ENCODE results near the gene CNOT6L. TPM values are rescaled to one million over a fixed set of nuclear protein-coding genes. Genes with fewer than 3 reads are reported as not detected.

The CNOT6L gene
- polyA plus RNA-seq, 1 of the 3 experiments (the other 2 are of a cell fraction) = 2.8 TPM

- H3K27ac ChIP-seq (ENCODE audit: low read depth in 2 of 2, low read length in 1 of 2) = no peak overlapping the region
- no peaks in the 10 kb centered on the region for H3F3A ChIP-seq (replicated peaks; ENCODE audit: insufficient read depth)
- H3K4me2 ChIP-seq = no peak overlapping the region
- H3K4me1 ChIP-seq (ENCODE audit: control insufficient read depth in 1 of 2, insufficient read depth in 2 of 2, low read depth in 1 of 2, low read length in 1 of 2) = no peaks in the 10 kb centered on the region
- no peaks in the 10 kb centered on the region for H3K36me3 ChIP-seq (replicated peaks in 1 of 2; ENCODE audit: control insufficient read depth in 1 of 2, insufficient read depth in 2 of 2, low read length in 1 of 2)
- 82% methylated on average over 2 of the region's 2 CpGs for WGBS (ENCODE audit: low lambda C conversion rate)
- no peak for TF ChIP-seq IRF3 (IDR thresholded peaks at IDR 0.05; ENCODE audit: low read depth, low read length)
- no peak for DNase-seq
- no peak overlapping the region for H2AFZ ChIP-seq (ENCODE audit: low read depth)
- H3K9me2 ChIP-seq = no peaks in the 10 kb centered on the region
- ChIA-PET POLR2A (no interaction called here), CTCF (no interaction called here)
- H3K9me3 ChIP-seq = no peaks in the 10 kb centered on the region
- no peak overlapping the region for H3K9ac ChIP-seq
- no peaks in the 10 kb centered on the region for H3K27me3 ChIP-seq (ENCODE audit: insufficient read depth)
- H3K4me3 ChIP-seq (ENCODE audit: low read depth in 2 of 2, low read length in 1 of 2) = no peak overlapping the region
- H4K20me1 ChIP-seq (ENCODE audit: insufficient read depth) = peaks cover 12% of the 10 kb centered on the region
- H3K79me2 ChIP-seq (ENCODE audit: insufficient read depth) = peaks cover 50% of the 10 kb centered on the region
Measured at GRCh38 chr4:77788990-77789389, 30.2 kb downstream of the CNOT6L start.

- no peaks in the 10 kb centered on the region for H3K27me3 ChIP-seq (ENCODE audit: insufficient read depth)
- H3K9ac ChIP-seq = no peak overlapping the region
- H3K4me1 ChIP-seq (ENCODE audit: control insufficient read depth in 1 of 2, insufficient read depth in 2 of 2, low read depth in 1 of 2, low read length in 1 of 2) = no peaks in the 10 kb centered on the region
- H3K4me2 ChIP-seq = no peak overlapping the region
- H3K9me2 ChIP-seq = no peaks in the 10 kb centered on the region
- H2AFZ ChIP-seq (ENCODE audit: low read depth) = no peak overlapping the region
- POLR2A ChIA-PET = no interaction called here
- WGBS (ENCODE audit: low lambda C conversion rate) = 94% methylated on average over 3 of the region's 3 CpGs
- H3K4me3 ChIP-seq (ENCODE audit: low read depth in 2 of 2, low read length in 1 of 2) = no peak overlapping the region
- no peak for DNase-seq
- no peaks in the 10 kb centered on the region for H3K36me3 ChIP-seq (replicated peaks in 1 of 2; ENCODE audit: control insufficient read depth in 1 of 2, insufficient read depth in 2 of 2, low read length in 1 of 2)
- TF ChIP-seq USF1 (IDR thresholded peaks at IDR 0.05; ENCODE audit: borderline replicate concordance, low read depth) = no peak
- no peak for TF ChIP-seq TAF1 (IDR thresholded peaks at IDR 0.05; ENCODE audit: borderline replicate concordance, low read depth, low read length)
- no peak for TF ChIP-seq RAD21 (IDR thresholded peaks at IDR 0.05; ENCODE audit: low read length)
- no peak for TF ChIP-seq FOXM1 (IDR thresholded peaks at IDR 0.05; ENCODE audit: low read depth)
- TF ChIP-seq TEAD4 (IDR thresholded peaks at IDR 0.05; ENCODE audit: borderline replicate concordance, insufficient read depth) = no peak
- no peak for TF ChIP-seq GABPA (IDR thresholded peaks at IDR 0.05; ENCODE audit: low read depth)
- TF ChIP-seq FOXJ3 (CRISPR knock-in tag; IDR thresholded peaks at IDR 0.05) = no peak
- TF ChIP-seq PBX3 (IDR thresholded peaks at IDR 0.05) = no peak
- TF ChIP-seq ZBTB33 (IDR thresholded peaks at IDR 0.05; ENCODE audit: borderline replicate concordance, low read depth) = no peak
- TF ChIP-seq RFX5 (IDR thresholded peaks at IDR 0.05; ENCODE audit: low read length) = no peak
- TF ChIP-seq MEF2A (IDR thresholded peaks at IDR 0.05; ENCODE audit: borderline replicate concordance, low read depth) = no peak
- TF ChIP-seq CHD2 (IDR thresholded peaks at IDR 0.05; ENCODE audit: low read length, partially characterized antibody) = no peak
- TF ChIP-seq RCOR1 (IDR thresholded peaks at IDR 0.05; ENCODE audit: low read length) = no peak
- TF ChIP-seq ELF1 (IDR thresholded peaks at IDR 0.05) = no peak
- no peak for TF ChIP-seq YY1 (IDR thresholded peaks at IDR 0.05; ENCODE audit: low read depth)
- TF ChIP-seq RXRA (IDR thresholded peaks at IDR 0.05; ENCODE audit: borderline replicate concordance, low read depth) = no peak
- TF ChIP-seq SIN3A (IDR thresholded peaks at IDR 0.05; ENCODE audit: borderline replicate concordance, low read depth, low read length) = no peak
- no peak for TF ChIP-seq TCF12 (IDR thresholded peaks at IDR 0.05)
- TF ChIP-seq GATA2 (CRISPR knock-in tag; IDR thresholded peaks at IDR 0.05) = no peak
- no peak for TF ChIP-seq EP300 (IDR thresholded peaks at IDR 0.05; ENCODE audit: borderline replicate concordance in 1 of 2, low read depth in 1 of 2, low read length in 1 of 2)
- H4K20me1 ChIP-seq (ENCODE audit: insufficient read depth) = peaks cover 7% of the 10 kb centered on the region; the same call in 1 of the 2 replicates
- peaks cover 41% of the 10 kb centered on the region for H3K79me2 ChIP-seq (ENCODE audit: insufficient read depth)
- H3F3A ChIP-seq (replicated peaks; ENCODE audit: insufficient read depth) = no peaks in the 10 kb centered on the region
- H3K27ac ChIP-seq (ENCODE audit: low read depth in 2 of 2, low read length in 1 of 2) = no peak overlapping the region
- H3K9me3 ChIP-seq = no peaks in the 10 kb centered on the region
- CTCF ChIA-PET = no interaction called here
Measured at GRCh38 chr4:77787969-77788368, 31.2 kb downstream of the CNOT6L start.
